ENCODE measurements around the gene AAGAB.
"Not testable (repeated sequence)": the region's sequence is repeated elsewhere in the genome, so short reads cannot be mapped to it uniquely, and the experiment has no call there.

The AAGAB gene

GRCh38 chr15:67249830-67250229 is 4.6 kb downstream of the AAGAB start:
- Histone ChIP-seq H3K9me3 (ENCODE audit: insufficient read depth, low read length) (peaks cover 14% of the 10 kb centered on the region), H3K9ac (ENCODE audit: insufficient read length, low read depth) (no peak overlapping the region), H3K27me3 (ENCODE audit: insufficient read depth, insufficient read length) (no peaks in the 10 kb centered on the region), H3K4me3 (ENCODE audit: insufficient read length, low read depth) (no peak overlapping the region), H3K36me3 (ENCODE audit: insufficient read depth, insufficient read length, low read length) (peaks cover 14% of the 10 kb centered on the region), H3K4me1 (ENCODE audit: insufficient read depth, insufficient read length) (no peaks in the 10 kb centered on the region)
- TF ChIP-seq SUZ12 (IDR thresholded peaks at IDR 0.05; ENCODE audit: extremely low read depth, insufficient read depth, insufficient read length): no peak
- TF ChIP-seq ZNF274 (IDR thresholded peaks at IDR 0.05; ENCODE audit: low read depth, low read length): no peak
- TF ChIP-seq YY1 (IDR thresholded peaks at IDR 0.05; ENCODE audit: insufficient read depth, insufficient read length): no peak
- no peak for DNase-seq (ENCODE audit: low read depth, low spot score)

GRCh38 chr15:67248011-67248505 is 6.4 kb downstream of the AAGAB start:
- H3K27me3 ChIP-seq (ENCODE audit: insufficient read depth, insufficient read length): no peaks in the 10 kb centered on the region
- H3K4me3 ChIP-seq (ENCODE audit: insufficient read length, low read depth): no peak overlapping the region
- H3K4me1 ChIP-seq (ENCODE audit: insufficient read depth, insufficient read length): peaks cover 3% of the 10 kb centered on the region
- H3K36me3 ChIP-seq (ENCODE audit: insufficient read depth, insufficient read length, low read length): peaks cover 14% of the 10 kb centered on the region
- no peak for DNase-seq (ENCODE audit: low read depth, low spot score)
- TF ChIP-seq ZNF274 (IDR thresholded peaks at IDR 0.05; ENCODE audit: low read depth, low read length) (no peak), YY1 (IDR thresholded peaks at IDR 0.05; ENCODE audit: insufficient read depth, insufficient read length) (no peak), SUZ12 (IDR thresholded peaks at IDR 0.05; ENCODE audit: extremely low read depth, insufficient read depth, insufficient read length) (no peak)
- no peak overlapping the region for H3K9ac ChIP-seq (ENCODE audit: insufficient read length, low read depth)
- peaks cover 14% of the 10 kb centered on the region for H3K9me3 ChIP-seq (ENCODE audit: insufficient read depth, low read length)

GRCh38 chr15:67246606-67247005 is 7.9 kb downstream of the AAGAB start:
- Histone ChIP-seq H3K9me3 (ENCODE audit: insufficient read depth, low read length) (peaks cover 14% of the 10 kb centered on the region), H3K36me3 (ENCODE audit: insufficient read depth, insufficient read length, low read length) (peaks cover 14% of the 10 kb centered on the region)
- not testable (repeated sequence) for DNase-seq (ENCODE audit: low read depth, low spot score); H3K9ac ChIP-seq (ENCODE audit: insufficient read length, low read depth); H3K27me3 ChIP-seq (ENCODE audit: insufficient read depth, insufficient read length); H3K4me3 ChIP-seq (ENCODE audit: insufficient read length, low read depth); H3K4me1 ChIP-seq (ENCODE audit: insufficient read depth, insufficient read length)

- Histone ChIP-seq H3K9me3 (ENCODE audit: insufficient read depth, low read length) (peaks cover 14% of the 10 kb centered on the region), H3K36me3 (ENCODE audit: insufficient read depth, insufficient read length, low read length) (peaks cover 12% of the 10 kb centered on the region), H3K4me3 (ENCODE audit: insufficient read length, low read depth) (no peak overlapping the region), H3K4me1 (ENCODE audit: insufficient read depth, insufficient read length) (peaks cover 3% of the 10 kb centered on the region), H3K27me3 (ENCODE audit: insufficient read depth, insufficient read length) (no peaks in the 10 kb centered on the region), H3K9ac (ENCODE audit: insufficient read length, low read depth) (no peak overlapping the region)
- no peak for DNase-seq (ENCODE audit: low read depth, low spot score)
- TF ChIP-seq SUZ12 (IDR thresholded peaks at IDR 0.05; ENCODE audit: extremely low read depth, insufficient read depth, insufficient read length) (no peak), YY1 (IDR thresholded peaks at IDR 0.05; ENCODE audit: insufficient read depth, insufficient read length) (no peak), ZNF274 (IDR thresholded peaks at IDR 0.05; ENCODE audit: low read depth, low read length) (no peak)
Measured at GRCh38 chr15:67244971-67245478, 9.4 kb downstream of the AAGAB start.

- Histone ChIP-seq H3K9me3 (ENCODE audit: insufficient read depth, low read length) (peaks cover 8% of the 10 kb centered on the region), H3K27me3 (ENCODE audit: insufficient read depth, insufficient read length) (no peaks in the 10 kb centered on the region), H3K9ac (ENCODE audit: insufficient read length, low read depth) (no peak overlapping the region), H3K4me1 (ENCODE audit: insufficient read depth, insufficient read length) (peaks cover 3% of the 10 kb centered on the region), H3K4me3 (ENCODE audit: insufficient read length, low read depth) (no peak overlapping the region), H3K36me3 (ENCODE audit: insufficient read depth, insufficient read length, low read length) (peaks cover 9% of the 10 kb centered on the region)
- TF ChIP-seq YY1 (IDR thresholded peaks at IDR 0.05; ENCODE audit: insufficient read depth, insufficient read length) (no peak), SUZ12 (IDR thresholded peaks at IDR 0.05; ENCODE audit: extremely low read depth, insufficient read depth, insufficient read length) (no peak), ZNF274 (IDR thresholded peaks at IDR 0.05; ENCODE audit: low read depth, low read length) (no peak)
- no peak for DNase-seq (ENCODE audit: low read depth, low spot score)
Measured at GRCh38 chr15:67242708-67243111, 11.8 kb downstream of the AAGAB start.

- no peaks in the 10 kb centered on the region for H3K27me3 ChIP-seq (ENCODE audit: insufficient read depth, insufficient read length)
- peaks cover 8% of the 10 kb centered on the region for H3K36me3 ChIP-seq (ENCODE audit: insufficient read depth, insufficient read length, low read length)
- H3K4me3 ChIP-seq (ENCODE audit: insufficient read length, low read depth): no peak overlapping the region
- no peaks in the 10 kb centered on the region for H3K9me3 ChIP-seq (ENCODE audit: insufficient read depth, low read length)
- no peak overlapping the region for H3K9ac ChIP-seq (ENCODE audit: insufficient read length, low read depth)
- TF ChIP-seq SUZ12 (IDR thresholded peaks at IDR 0.05; ENCODE audit: extremely low read depth, insufficient read depth, insufficient read length) (no peak), YY1 (IDR thresholded peaks at IDR 0.05; ENCODE audit: insufficient read depth, insufficient read length) (no peak), ZNF274 (IDR thresholded peaks at IDR 0.05; ENCODE audit: low read depth, low read length) (no peak)
- H3K4me1 ChIP-seq (ENCODE audit: insufficient read depth, insufficient read length): peaks cover 3% of the 10 kb centered on the region
- no peak for DNase-seq (ENCODE audit: low read depth, low spot score)
Measured at GRCh38 chr15:67241132-67241855, 13.2 kb downstream of the AAGAB start.

GRCh38 chr15:67240235-67241131 is 14.0 kb downstream of the AAGAB start:
- Histone ChIP-seq H3K9me3 (ENCODE audit: insufficient read depth, low read length) (no peaks in the 10 kb centered on the region), H3K27me3 (ENCODE audit: insufficient read depth, insufficient read length) (no peaks in the 10 kb centered on the region), H3K9ac (ENCODE audit: insufficient read length, low read depth) (no peak overlapping the region), H3K36me3 (ENCODE audit: insufficient read depth, insufficient read length, low read length) (peaks cover 11% of the 10 kb centered on the region), H3K4me3 (ENCODE audit: insufficient read length, low read depth) (no peak overlapping the region), H3K4me1 (ENCODE audit: insufficient read depth, insufficient read length) (peaks cover 3% of the 10 kb centered on the region)
- TF ChIP-seq YY1 (IDR thresholded peaks at IDR 0.05; ENCODE audit: insufficient read depth, insufficient read length) (no peak), ZNF274 (IDR thresholded peaks at IDR 0.05; ENCODE audit: low read depth, low read length) (no peak), SUZ12 (IDR thresholded peaks at IDR 0.05; ENCODE audit: extremely low read depth, insufficient read depth, insufficient read length) (no peak)
- no peak for DNase-seq (ENCODE audit: low read depth, low spot score)

Data from NT2/D1 (cell line).